Measurements from ENCODE around the gene ZFAND6.

ZFAND6 gene

DNA sequence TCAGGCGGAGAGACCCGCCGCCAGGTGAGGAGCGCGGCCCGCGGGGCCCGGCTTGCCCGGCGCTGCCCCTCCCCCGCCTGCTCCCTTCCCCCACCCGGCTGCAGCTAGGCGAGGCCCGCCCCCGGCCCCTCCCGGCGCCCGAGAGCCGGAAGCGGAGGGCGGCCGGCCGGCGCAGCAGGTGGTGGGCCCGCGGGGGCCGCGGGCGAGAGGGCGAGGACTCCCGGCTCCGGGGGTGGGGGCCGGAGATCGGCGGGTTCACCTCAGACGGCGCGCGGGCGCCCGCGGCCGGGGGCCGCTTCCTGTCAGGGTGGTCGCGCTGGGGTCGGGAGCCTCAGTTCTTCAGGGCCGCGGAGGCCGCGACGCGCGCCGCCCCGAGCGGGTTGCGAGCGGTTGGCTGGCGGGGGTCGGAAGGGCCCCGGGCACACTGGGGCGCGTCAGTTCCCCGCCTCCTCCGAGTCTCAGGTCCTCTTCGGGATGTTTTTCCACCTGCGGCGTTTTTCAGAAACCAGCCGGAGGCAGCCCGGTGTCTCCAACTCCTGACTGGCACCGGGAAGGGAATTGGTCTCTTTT is 395 bp downstream of the ZFAND6 start:
- TF ChIP-seq, protein P1, sequence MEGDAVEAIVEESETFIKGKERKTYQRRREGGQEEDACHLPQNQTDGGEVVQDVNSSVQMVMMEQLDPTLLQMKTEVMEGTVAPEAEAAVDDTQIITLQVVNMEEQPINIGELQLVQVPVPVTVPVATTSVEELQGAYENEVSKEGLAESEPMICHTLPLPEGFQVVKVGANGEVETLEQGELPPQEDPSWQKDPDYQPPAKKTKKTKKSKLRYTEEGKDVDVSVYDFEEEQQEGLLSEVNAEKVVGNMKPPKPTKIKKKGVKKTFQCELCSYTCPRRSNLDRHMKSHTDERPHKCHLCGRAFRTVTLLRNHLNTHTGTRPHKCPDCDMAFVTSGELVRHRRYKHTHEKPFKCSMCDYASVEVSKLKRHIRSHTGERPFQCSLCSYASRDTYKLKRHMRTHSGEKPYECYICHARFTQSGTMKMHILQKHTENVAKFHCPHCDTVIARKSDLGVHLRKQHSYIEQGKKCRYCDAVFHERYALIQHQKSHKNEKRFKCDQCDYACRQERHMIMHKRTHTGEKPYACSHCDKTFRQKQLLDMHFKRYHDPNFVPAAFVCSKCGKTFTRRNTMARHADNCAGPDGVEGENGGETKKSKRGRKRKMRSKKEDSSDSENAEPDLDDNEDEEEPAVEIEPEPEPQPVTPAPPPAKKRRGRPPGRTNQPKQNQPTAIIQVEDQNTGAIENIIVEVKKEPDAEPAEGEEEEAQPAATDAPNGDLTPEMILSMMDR (conservative IDR thresholded peaks at IDR 0.05), result no peak
- H3K27ac ChIP-seq, result peak overlapping the region; percentile 93

GRCh38 chr15:80060356-80061006 is 1.0 kb downstream of the ZFAND6 start:
- H3K27ac ChIP-seq, result peak overlapping the region; percentile 93

GRCh38 chr15:80061582-80061981 is 2.1 kb downstream of the ZFAND6 start:
- TF ChIP-seq, protein P1 (conservative IDR thresholded peaks at IDR 0.05), result no peak
- peak overlapping the region; percentile 93 for H3K27ac ChIP-seq

More at GRCh38 chr15:80060356-80061006, 1.0 kb downstream of the ZFAND6 start:
- TF ChIP-seq, protein P1 (conservative IDR thresholded peaks at IDR 0.05), result peak; percentile 61

DNA sequence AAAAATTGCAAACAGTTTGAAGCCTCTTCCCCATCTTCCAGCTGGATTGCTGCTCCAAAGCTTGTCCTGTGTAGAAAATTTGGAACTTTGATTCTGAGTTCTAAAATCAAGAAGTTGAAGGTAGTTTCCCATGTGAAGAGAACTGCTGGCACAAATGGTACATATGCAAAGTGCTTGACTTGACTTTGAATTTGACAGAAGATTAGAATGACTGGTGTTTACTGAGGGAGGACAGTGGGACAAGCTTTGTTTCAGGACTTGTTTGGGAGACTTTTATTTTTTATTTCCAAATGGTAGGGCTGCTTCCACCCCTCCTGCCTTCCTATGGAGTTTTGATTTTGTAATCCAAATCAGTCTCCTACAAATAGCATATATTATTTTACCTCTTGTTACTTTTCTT is 7.4 kb downstream of the ZFAND6 start:
- TF ChIP-seq, protein P1 (conservative IDR thresholded peaks at IDR 0.05), result no peak
- H3K27ac ChIP-seq, result no peak overlapping the region

- no peak overlapping the region for H3K27ac ChIP-seq
- TF ChIP-seq, protein P1 (conservative IDR thresholded peaks at IDR 0.05), result no peak
These were observed 9.1 kb downstream of the ZFAND6 start for GRCh38 chr15:80068578-80068977.

DNA sequence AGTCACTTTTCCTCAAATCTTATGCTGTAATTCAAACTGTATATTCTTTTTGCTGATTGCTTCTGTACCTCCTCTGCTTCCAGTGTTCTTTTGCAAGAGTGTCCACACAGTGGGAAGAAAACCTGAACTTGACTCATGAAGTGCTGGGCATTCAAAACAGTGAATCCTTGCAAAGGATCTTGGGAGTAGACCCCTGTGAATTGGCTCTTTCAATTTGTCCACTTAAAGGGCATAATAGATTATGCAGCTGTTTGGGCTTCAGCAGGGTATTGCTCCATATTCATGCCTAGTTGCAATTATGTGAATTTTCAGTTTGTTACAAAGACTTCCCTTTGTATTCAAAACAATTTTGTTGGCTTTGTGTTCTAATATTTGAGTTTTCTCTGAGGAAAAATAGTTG is 11.4 kb downstream of the ZFAND6 start:
- H3K27ac ChIP-seq, result peak overlapping the region; percentile 71
- TF ChIP-seq, protein P1 (conservative IDR thresholded peaks at IDR 0.05), result no peak

DNA sequence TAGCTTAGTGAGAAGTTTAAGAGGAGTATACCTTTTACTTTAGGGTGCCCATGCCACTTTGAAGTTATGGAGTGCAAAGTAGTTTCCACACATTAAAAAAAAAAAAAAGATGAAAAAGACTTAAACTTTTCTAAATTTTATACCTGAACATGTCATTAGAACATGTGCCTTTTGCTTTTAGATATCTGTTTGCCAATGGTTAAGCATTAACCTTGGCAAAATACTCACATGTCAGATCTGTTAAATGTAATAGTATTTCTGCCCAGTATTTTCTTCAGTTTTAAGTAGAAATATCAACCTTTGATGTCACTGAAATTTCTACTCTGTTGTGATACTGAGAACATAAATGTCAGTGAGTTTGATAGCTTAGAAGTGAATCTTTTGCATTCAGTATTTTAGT is 12.2 kb downstream of the ZFAND6 start:
- TF ChIP-seq, protein P1 (conservative IDR thresholded peaks at IDR 0.05), result no peak
- H3K27ac ChIP-seq, result peak overlapping the region; percentile 71
